ACC112 (cell line): ENCODE data around the gene TPX2.

ENCODE experiments used
- H2AFZ ChIP-seq: fragments of 200-600 bp; sonication (generic); one replicate; pipeline ENCODE4 v1.6.0; 2017; ENCODE audit warnings: antibody characterized with exemption, low read length; ENCODE audit not compliant: unreplicated experiment
- H3K27ac ChIP-seq: fragments of 200-600 bp; sonication (generic); 2 replicates; pipeline ENCODE4 v1.5.1; 2014; ENCODE audit warnings: low read depth, mild to moderate bottlenecking, antibody characterized with exemption, low read length, moderate library complexity
- H3K27me3 ChIP-seq: fragments of 200-600 bp; sonication (generic); 2 replicates; pipeline ENCODE4 v1.6.1; 2014; ENCODE audit warnings: mild to moderate bottlenecking, antibody characterized with exemption, low read length, moderate library complexity, mixed read lengths; ENCODE audit not compliant: insufficient read depth
- H3K36me3 ChIP-seq: fragments of 200-600 bp; sonication (generic); 2 replicates; pipeline ENCODE4 v1.6.1; 2016; ENCODE audit warnings: mild to moderate bottlenecking, antibody characterized with exemption, low read length, moderate library complexity, mixed read lengths; ENCODE audit not compliant: insufficient read depth
- H3K4me1 ChIP-seq: fragments of 200-600 bp; sonication (generic); one replicate; pipeline ENCODE4 v1.6.1; 2016; ENCODE audit warnings: low read length, mixed read lengths; ENCODE audit not compliant: insufficient read depth, unreplicated experiment, control insufficient read depth
- H3K4me3 ChIP-seq: fragments of 200-600 bp; sonication (generic); 2 replicates; pipeline ENCODE4 v1.5.1; 2014; ENCODE audit warnings: mild to moderate bottlenecking, low read depth, low read length
- H3K79me2 ChIP-seq: fragments of 200-600 bp; sonication (generic); one replicate; pipeline ENCODE4 v1.6.0; 2016; ENCODE audit warnings: low read length; ENCODE audit not compliant: control insufficient read depth, unreplicated experiment, insufficient read depth

The TPX2 gene, protein sequence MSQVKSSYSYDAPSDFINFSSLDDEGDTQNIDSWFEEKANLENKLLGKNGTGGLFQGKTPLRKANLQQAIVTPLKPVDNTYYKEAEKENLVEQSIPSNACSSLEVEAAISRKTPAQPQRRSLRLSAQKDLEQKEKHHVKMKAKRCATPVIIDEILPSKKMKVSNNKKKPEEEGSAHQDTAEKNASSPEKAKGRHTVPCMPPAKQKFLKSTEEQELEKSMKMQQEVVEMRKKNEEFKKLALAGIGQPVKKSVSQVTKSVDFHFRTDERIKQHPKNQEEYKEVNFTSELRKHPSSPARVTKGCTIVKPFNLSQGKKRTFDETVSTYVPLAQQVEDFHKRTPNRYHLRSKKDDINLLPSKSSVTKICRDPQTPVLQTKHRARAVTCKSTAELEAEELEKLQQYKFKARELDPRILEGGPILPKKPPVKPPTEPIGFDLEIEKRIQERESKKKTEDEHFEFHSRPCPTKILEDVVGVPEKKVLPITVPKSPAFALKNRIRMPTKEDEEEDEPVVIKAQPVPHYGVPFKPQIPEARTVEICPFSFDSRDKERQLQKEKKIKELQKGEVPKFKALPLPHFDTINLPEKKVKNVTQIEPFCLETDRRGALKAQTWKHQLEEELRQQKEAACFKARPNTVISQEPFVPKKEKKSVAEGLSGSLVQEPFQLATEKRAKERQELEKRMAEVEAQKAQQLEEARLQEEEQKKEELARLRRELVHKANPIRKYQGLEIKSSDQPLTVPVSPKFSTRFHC

GRCh38 chr20:31738729-31739549, at the start of gene TPX2:
Gene TPX2 (plus strand): TSS chr20:31739290. CDS start chr20:31757477, 18,187 bp downstream.
- H3K4me1 ChIP-seq, result peaks cover 10% of the 10 kb centered on the region
- no peaks in the 10 kb centered on the region for H3K36me3 ChIP-seq
- H3K4me3 ChIP-seq, result peak within 1 kb of the TSS; percentile 94
- peak within 1 kb of the TSS; percentile 84 for H2AFZ ChIP-seq
- H3K27me3 ChIP-seq, result no peaks in the 10 kb centered on the region
- H3K27ac ChIP-seq, result peak within 1 kb of the TSS; percentile 74
- peaks cover 45% of the 10 kb centered on the region for H3K79me2 ChIP-seq

- Histone ChIP-seq H3K27ac (no peak overlapping the region), H3K27me3 (no peaks in the 10 kb centered on the region), H3K4me1 (peaks cover 24% of the 10 kb centered on the region), H2AFZ (no peak overlapping the region), H3K36me3 (peaks cover 36% of the 10 kb centered on the region), H3K4me3 (no peak overlapping the region), H3K79me2 (peaks cover 86% of the 10 kb centered on the region)
Measured at GRCh38 chr20:31690124-31690666, 48.9 kb upstream of the TPX2 start.

DNA sequence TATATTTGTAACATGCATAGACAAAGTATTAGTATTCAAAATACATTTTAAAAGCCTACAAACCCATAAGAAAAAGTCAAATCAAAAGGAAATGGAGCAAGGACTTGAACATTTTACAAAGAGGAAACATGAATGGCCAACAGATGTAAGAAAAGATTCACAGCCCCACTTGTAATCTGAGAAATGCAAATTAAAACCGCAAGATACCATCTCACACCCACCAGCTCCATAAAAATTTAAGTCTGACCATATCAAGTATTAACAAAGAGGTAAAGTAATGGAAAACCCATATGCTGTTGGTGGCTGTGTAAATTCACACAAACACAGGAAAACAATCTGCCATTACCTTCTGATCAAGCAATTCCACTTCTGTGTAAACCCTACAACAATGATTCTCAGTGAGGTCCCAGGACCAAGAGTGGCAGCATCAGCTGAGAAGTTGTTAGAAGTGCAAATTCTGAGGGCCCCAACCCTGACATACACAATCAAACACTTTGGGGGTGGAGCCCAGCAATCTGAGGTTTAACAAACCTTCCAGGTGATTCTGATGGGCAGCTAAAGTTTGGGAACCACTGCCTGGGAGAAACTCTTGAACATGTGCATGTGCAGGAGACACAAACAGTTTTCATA, 47.3 kb upstream of the TPX2 start:
- H3K4me3 ChIP-seq, result no peak overlapping the region
- H3K36me3 ChIP-seq, result peaks cover 27% of the 10 kb centered on the region
- H3K79me2 ChIP-seq, result peaks cover 84% of the 10 kb centered on the region
- peaks cover 40% of the 10 kb centered on the region for H3K4me1 ChIP-seq
- H3K27ac ChIP-seq, result peak overlapping the region; percentile 50
- H3K27me3 ChIP-seq, result no peaks in the 10 kb centered on the region
- no peak overlapping the region for H2AFZ ChIP-seq

DNA sequence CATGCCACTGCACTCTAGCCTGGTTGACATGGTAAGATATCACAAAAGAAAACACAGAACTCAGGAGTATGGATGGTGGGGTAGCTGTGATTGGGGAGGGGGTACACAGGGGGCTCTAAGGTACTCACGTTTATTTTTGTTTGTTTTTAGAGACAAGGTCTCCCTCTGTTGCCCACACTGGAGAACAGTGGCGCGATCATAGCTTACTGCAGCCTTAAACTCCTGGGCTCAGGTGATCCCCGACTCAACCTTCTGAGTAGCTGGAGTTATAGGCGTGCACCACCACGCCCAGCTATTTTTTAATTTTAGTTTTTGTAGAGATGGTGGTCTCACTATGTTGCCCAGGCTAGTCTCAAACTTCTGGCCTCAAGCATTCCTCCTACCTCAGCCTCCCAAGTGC, 45.7 kb upstream of the TPX2 start:
- Histone ChIP-seq H3K27ac (no peak overlapping the region), H3K4me3 (no peak overlapping the region), H3K79me2 (peaks cover 82% of the 10 kb centered on the region), H2AFZ (no peak overlapping the region), H3K36me3 (peaks cover 18% of the 10 kb centered on the region; the same call in 1 of the 2 replicates), H3K27me3 (no peaks in the 10 kb centered on the region), H3K4me1 (peaks cover 46% of the 10 kb centered on the region)

DNA sequence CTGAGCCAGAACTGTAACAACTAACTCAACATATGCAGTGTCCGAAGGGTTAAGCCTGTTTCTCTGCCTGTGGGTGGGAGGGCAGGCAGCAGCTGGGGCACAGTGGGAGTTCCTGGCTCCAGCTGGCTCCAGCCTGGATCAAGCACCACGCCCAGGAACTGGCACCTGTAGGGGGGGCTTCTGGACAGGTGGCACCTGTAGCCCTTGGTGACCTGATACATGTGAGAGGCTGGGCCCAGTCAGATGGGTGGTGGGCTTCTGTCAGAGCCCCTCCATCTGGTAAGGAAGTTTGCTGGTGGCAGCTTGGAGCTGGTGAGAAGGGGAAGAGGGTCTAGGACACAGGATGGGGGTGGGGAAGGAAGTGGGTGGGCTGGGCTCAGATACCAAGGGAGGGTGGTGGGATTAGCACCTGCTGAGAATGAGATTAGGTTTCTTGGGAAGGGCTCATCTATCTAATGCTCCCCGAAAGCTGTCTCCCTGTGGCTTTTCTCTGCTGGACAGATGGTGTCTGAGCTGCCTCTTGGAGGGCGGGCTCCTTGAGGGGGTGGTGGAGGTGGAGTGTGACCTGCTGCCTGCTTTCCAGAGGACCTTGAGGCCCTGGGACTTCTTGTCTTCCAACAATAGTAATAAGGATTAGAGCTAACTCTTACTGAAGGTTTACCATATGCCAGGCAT, 45.0 kb upstream of the TPX2 start:
- Histone ChIP-seq H3K4me1 (peaks cover 54% of the 10 kb centered on the region), H3K4me3 (no peak overlapping the region), H3K36me3 (peaks cover 12% of the 10 kb centered on the region; the same call in 1 of the 2 replicates), H3K27me3 (no peaks in the 10 kb centered on the region), H3K79me2 (peaks cover 83% of the 10 kb centered on the region), H2AFZ (no peak overlapping the region), H3K27ac (peak overlapping the region; percentile 87)

- Histone ChIP-seq H3K4me3 (no peak overlapping the region), H3K27me3 (no peaks in the 10 kb centered on the region), H2AFZ (no peak overlapping the region), H3K36me3 (peaks cover 17% of the 10 kb centered on the region; the same call in 1 of the 2 replicates), H3K4me1 (peaks cover 63% of the 10 kb centered on the region), H3K79me2 (peaks cover 84% of the 10 kb centered on the region), H3K27ac (peak overlapping the region; percentile 87)
Measured at GRCh38 chr20:31694842-31695593, 44.1 kb upstream of the TPX2 start.

- H2AFZ ChIP-seq, result no peak overlapping the region
- peaks cover 23% of the 10 kb centered on the region; the same call in 1 of the 2 replicates for H3K36me3 ChIP-seq
- H3K4me3 ChIP-seq, result peak overlapping the region; percentile 6; the same call in 1 of the 2 replicates
- H3K79me2 ChIP-seq, result peaks cover 86% of the 10 kb centered on the region
- H3K27ac ChIP-seq, result peak overlapping the region; percentile 87
- H3K4me1 ChIP-seq, result peaks cover 71% of the 10 kb centered on the region
- no peaks in the 10 kb centered on the region for H3K27me3 ChIP-seq
Measured at GRCh38 chr20:31695849-31696804, 43.0 kb upstream of the TPX2 start.

DNA sequence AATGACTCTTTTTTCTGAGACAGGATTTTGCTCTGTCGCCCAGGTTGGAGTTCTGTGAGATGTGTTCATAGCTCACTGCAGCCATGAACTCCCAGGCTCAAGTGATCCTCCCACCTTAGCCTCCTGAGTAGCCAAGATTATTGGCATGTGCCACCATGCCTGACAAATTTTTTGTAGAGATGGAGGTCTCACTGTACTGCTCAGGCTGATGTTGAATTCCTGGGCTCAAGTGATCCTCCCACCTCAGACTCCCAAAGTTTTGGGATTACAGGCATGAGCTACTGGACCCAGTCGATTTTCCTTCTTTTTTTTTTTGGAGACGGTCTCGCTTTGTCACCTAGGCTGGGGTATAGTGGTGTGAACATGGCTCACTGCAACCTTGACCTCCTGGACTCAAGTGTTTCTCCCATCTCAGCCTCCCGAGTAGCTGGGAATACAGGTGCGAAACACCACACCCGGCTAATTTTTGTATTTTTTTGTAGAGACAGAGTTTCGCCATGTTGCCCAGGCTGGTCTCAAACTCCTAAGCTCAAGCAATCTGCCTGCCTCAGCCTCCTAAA, 40.8 kb upstream of the TPX2 start:
- Histone ChIP-seq H3K27me3 (no peaks in the 10 kb centered on the region), H2AFZ (no peak overlapping the region), H3K27ac (peak overlapping the region; percentile 92), H3K4me1 (peaks cover 70% of the 10 kb centered on the region), H3K4me3 (no peak overlapping the region), H3K36me3 (peaks cover 17% of the 10 kb centered on the region), H3K79me2 (peaks cover 86% of the 10 kb centered on the region)
